GM18499 (cell line): ENCODE measurements around the gene SLC2A4.
"Not testable (repeated sequence)": the region's sequence is repeated elsewhere in the genome, so short reads cannot be mapped to it uniquely, and the experiment has no call there.

Experiments
- ATAC-seq: cut with Tn5 transposase; IDR thresholded peaks from one replicate; pipeline ENCODE4 v1.9.1; 2021; ENCODE audit warnings: moderate number of reproducible peaks; ENCODE audit not compliant: insufficient read depth, unreplicated experiment

SLC2A4 gene

GRCh38 chr17:7336240-7337175, 55.0 kb downstream of the SLC2A4 start, which contains the start of gene ACAP1:
Gene ACAP1, plus strand, starts transcription at chr17:7336529. Its CDS starts 206 bp downstream, at chr17:7336735.
- ATAC-seq, result no peak

GRCh38 chr17:7337600-7337999, 56.1 kb downstream of the SLC2A4 start:
- not testable (repeated sequence) for ATAC-seq
